Measurements from ENCODE around the gene TYMP.

- TF ChIP-seq CTCF (conservative IDR thresholded peaks at IDR 0.05; ENCODE audit: low read depth, low read length) = no peak
- no peak for TF ChIP-seq EZH2 (IDR thresholded peaks at IDR 0.05; ENCODE audit: borderline replicate concordance, low read depth, low read length, poor library complexity, severe bottlenecking)
Measured at GRCh38 chr22:50571264-50572175, 41.7 kb upstream of the TYMP start.
